Hematopoietic multipotent progenitor cell treated with erythropoietin and hydrocortisone succinate and interleukin-3 and kit ligand, for 6 days (in vitro differentiated cells): ENCODE results near the gene GAS5.

Experiments used
- DNase-seq: peaks from one replicate; pipeline ENCODE4 v3.0.0-alpha.2; 2015

The GAS5 gene

DNA sequence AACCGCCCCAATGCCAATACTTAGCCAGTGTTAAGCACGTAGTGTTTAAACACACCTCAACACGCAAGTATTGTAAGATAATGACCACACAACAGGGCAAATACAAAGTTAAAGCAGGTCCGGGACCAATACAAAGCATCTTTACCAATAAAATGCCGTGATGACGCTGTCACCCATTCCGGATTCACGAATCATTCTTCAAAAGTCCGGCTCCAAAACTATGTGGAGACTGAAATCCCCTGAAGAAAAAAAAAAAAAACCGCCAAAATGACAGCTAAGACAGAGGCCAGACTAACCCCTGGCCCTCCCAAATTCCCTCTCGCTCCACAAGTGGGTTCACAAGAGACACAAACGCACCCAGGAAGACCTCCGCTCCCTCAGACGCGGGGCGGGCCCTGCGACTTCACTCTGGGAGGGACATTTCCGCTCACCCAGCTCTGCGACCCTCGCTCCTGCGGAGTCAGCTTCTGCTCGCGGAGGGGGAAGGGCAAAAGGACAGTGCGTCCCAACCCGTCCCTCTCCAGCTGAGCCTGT lies 43.9 kb downstream of the GAS5 start:
- DNase-seq: no peak

DNA sequence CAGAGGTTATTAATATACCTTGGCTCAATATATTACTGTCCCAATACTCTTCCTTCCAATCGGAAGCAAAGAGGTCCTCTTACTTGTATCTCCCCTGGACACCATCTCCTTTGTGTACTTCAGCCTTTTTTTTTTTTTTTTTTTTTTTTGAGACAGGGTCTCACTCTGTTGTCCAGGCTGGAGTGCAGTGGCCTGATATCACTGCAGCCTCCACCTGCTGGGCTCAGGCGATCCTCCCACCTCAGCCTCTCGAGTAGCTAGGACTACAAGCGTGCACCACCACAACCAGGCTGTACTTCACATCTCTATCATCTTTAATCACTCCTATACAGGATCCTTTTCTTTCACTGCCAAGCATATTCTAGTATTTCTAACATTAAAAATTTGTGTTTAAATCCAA lies 46.1 kb downstream of the GAS5 start:
- DNase-seq: no peak

- no peak for DNase-seq
Observed at GRCh38 chr1:173818459-173818858, 49.3 kb downstream of the GAS5 start.
